H1 (cell line): Measurements from ENCODE around the gene MACROH2A1. TPM values are rescaled to one million over a fixed set of nuclear protein-coding genes. Genes with fewer than 3 reads are reported as not detected.

Experiments used
- GTF2F1 ChIP-seq: IDR thresholded peaks from 2 replicates; pipeline ENCODE4 v1.6.1; 2012; ENCODE audit warnings: low read depth, low read length, improper control_type of control experiment, borderline replicate concordance
- NANOG ChIP-seq: IDR thresholded peaks from 2 replicates; pipeline ENCODE4 v1.6.1; 2011; ENCODE audit warnings: low read length, low read depth, mild to moderate bottlenecking, inconsistent platforms; ENCODE audit not compliant: insufficient read depth, poor library complexity, severe bottlenecking
- SIRT6 ChIP-seq: IDR thresholded peaks from one replicate; pipeline ENCODE4 v1.7.1; 2012; ENCODE audit warnings: low read length, inconsistent platforms
- SP2 ChIP-seq: IDR thresholded peaks from 2 replicates; pipeline ENCODE4 v1.6.1; 2012; ENCODE audit warnings: mild to moderate bottlenecking, low read length, inconsistent platforms
- polyA plus RNA-seq, 7 experiments: library from polyadenylated mRNA; depleted of rRNA in 3 of 7; stranded (reverse) in 5 of 7; unstranded in 2 of 7; fragments of >200 nt in 5 of 7; fragments of 200-250 nt in 2 of 7; gene quantifications; 1 replicate in 5 of 7; 2 replicates in 1 of 7; 4 replicates in 1 of 7; pipeline versions ENCODE4 v1.2.1 to v1.2.3, GENCODE V29; 2011 to 2013; ENCODE audit warnings: missing spikeins in 2 of 7, mixed read lengths in 2 of 7
- total RNA-seq: library from RNA; stranded (reverse); fragmentation: NEBNext Ultra II Directional; extraction: Animal tissue kit (Norgen Biotek cat#: 25700); gene quantifications from 2 replicates; pipeline ENCODE4 v1.2.1, GENCODE V29; 2021

Gene MACROH2A1
- total and polyA plus RNA-seq, 2 of the 8 experiments (the other 6 are each of a cell fraction or from before 2014, with no cell fraction given) = 60.0 to 92.3 TPM

DNA sequence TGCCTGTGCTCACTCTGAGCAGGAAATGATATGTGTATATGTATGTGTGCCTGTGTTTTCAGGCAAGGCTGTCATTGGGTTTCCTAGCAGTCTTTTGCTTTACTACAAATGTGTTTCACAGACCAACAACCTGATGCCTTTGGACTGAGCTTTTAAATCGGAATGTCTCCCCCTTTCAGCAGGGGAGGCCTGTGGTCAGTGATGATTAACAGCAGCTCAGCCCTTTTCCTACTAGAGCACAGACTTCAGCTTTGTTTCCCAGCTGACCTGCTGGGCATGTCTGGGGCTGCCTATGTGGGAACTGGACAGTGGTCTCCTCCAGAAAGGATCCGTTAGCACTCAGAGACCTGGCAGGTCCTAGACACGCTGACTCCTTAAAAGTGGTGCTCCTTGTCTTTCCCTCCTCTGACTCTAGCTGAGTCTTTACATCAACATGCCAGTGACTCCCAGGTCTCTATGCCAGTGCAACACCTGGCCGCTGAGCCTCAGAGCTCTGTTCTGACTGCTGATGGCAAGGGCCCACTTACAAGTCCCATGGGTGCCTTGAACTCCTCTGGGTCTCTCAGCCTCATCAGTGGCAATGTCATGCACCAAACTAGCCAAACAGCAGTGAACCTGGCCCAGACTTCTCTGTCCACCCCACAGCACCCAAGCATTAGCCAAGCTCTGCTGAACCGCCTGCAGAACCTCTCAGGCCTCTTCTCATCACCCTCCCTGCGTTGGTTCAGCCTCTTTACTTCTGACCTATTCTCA lies 7.7 kb downstream of the MACROH2A1 start (continued):
- no peak for TF ChIP-seq NANOG
- no peak for TF ChIP-seq GTF2F1
- TF ChIP-seq SP2 = no peak
- TF ChIP-seq SIRT6 = no peak
